ENCODE data around the gene NID2.

GRCh38 chr14:51962711-51963110, 106.1 kb downstream of the NID2 start:
- no peak for TF ChIP-seq CTCF (IDR thresholded peaks at IDR 0.05)
- TF ChIP-seq POLR2A (IDR thresholded peaks at IDR 0.05), result no peak

Data from adrenal gland (tissue), 5 donors.